ENCODE results near the gene SPANXA1.
"Not testable (repeated sequence)": the region's sequence is repeated elsewhere in the genome, so short reads cannot be mapped to it uniquely, and the experiment has no call there.

DNA sequence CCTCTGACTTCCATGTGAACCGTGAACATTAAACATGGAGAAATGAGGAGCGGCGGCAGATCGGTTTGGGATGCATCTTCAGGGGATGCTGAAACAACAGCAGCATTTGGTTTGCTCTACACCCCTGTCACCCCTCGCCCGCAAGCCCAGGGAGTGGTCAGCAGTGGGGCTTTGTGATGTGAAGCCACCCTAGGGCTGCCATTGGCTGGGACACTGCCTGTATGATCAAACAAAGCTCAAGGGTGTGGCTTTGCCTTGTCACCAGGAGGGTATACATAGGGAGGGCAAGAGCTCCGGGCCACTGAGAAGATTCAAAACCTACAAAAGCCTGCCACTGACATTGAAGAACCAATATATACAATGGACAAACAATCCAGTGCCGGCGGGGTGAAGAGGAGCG, 4.9 kb upstream of the SPANXA1 start, which contains the start of gene SPANXA2:
- TF ChIP-seq, protein P1, sequence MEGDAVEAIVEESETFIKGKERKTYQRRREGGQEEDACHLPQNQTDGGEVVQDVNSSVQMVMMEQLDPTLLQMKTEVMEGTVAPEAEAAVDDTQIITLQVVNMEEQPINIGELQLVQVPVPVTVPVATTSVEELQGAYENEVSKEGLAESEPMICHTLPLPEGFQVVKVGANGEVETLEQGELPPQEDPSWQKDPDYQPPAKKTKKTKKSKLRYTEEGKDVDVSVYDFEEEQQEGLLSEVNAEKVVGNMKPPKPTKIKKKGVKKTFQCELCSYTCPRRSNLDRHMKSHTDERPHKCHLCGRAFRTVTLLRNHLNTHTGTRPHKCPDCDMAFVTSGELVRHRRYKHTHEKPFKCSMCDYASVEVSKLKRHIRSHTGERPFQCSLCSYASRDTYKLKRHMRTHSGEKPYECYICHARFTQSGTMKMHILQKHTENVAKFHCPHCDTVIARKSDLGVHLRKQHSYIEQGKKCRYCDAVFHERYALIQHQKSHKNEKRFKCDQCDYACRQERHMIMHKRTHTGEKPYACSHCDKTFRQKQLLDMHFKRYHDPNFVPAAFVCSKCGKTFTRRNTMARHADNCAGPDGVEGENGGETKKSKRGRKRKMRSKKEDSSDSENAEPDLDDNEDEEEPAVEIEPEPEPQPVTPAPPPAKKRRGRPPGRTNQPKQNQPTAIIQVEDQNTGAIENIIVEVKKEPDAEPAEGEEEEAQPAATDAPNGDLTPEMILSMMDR (IDR thresholded peaks at IDR 0.05; ENCODE audit: insufficient read depth, low read length): not testable (repeated sequence)
- not testable (repeated sequence) for TF ChIP-seq POLR2AphosphoS5, GABPA (IDR thresholded peaks at IDR 0.05; ENCODE audit: low read depth)
- TF ChIP-seq, protein P2, sequence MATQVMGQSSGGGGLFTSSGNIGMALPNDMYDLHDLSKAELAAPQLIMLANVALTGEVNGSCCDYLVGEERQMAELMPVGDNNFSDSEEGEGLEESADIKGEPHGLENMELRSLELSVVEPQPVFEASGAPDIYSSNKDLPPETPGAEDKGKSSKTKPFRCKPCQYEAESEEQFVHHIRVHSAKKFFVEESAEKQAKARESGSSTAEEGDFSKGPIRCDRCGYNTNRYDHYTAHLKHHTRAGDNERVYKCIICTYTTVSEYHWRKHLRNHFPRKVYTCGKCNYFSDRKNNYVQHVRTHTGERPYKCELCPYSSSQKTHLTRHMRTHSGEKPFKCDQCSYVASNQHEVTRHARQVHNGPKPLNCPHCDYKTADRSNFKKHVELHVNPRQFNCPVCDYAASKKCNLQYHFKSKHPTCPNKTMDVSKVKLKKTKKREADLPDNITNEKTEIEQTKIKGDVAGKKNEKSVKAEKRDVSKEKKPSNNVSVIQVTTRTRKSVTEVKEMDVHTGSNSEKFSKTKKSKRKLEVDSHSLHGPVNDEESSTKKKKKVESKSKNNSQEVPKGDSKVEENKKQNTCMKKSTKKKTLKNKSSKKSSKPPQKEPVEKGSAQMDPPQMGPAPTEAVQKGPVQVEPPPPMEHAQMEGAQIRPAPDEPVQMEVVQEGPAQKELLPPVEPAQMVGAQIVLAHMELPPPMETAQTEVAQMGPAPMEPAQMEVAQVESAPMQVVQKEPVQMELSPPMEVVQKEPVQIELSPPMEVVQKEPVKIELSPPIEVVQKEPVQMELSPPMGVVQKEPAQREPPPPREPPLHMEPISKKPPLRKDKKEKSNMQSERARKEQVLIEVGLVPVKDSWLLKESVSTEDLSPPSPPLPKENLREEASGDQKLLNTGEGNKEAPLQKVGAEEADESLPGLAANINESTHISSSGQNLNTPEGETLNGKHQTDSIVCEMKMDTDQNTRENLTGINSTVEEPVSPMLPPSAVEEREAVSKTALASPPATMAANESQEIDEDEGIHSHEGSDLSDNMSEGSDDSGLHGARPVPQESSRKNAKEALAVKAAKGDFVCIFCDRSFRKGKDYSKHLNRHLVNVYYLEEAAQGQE (IDR thresholded peaks at IDR 0.05; ENCODE audit: insufficient replicate concordance, low read depth): not testable (repeated sequence)
